ENCODE results near the gene DDIT3.
"Not testable (repeated sequence)": the region's sequence is repeated elsewhere in the genome, so short reads cannot be mapped to it uniquely, and the experiment has no call there.

The DDIT3 gene, protein sequence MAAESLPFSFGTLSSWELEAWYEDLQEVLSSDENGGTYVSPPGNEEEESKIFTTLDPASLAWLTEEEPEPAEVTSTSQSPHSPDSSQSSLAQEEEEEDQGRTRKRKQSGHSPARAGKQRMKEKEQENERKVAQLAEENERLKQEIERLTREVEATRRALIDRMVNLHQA

GRCh38 chr12:57520053-57520818 is at the start of gene DDIT3:
Gene DDIT3, minus strand, starts transcription at chr12:57520514. Its CDS starts 3,108 bp downstream, at chr12:57517406.
- peak; percentile 99 for DNase-seq

GRCh38 chr12:57569858-57570257 is 49.5 kb upstream of the DDIT3 start:
- DNase-seq, result no peak

DNA sequence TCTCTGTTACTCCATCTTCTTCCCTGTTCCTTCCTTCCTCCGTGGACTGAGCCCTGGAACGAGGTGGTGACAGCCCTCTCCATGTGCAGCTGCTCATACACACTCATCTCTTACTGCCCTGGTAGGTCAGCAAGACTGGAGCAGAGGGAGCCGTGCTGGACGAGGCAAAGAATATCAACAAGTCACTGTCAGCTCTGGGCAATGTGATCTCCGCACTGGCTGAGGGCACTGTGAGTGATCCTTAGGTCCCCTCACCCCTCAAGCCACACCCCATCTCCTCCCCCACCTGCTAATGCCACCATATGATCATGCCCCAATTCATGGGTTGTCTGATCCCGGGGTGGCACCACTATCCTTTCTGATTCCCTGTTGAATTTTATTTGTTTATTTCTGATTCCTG is 48.5 kb upstream of the DDIT3 start:
- DNase-seq, result no peak

DNA sequence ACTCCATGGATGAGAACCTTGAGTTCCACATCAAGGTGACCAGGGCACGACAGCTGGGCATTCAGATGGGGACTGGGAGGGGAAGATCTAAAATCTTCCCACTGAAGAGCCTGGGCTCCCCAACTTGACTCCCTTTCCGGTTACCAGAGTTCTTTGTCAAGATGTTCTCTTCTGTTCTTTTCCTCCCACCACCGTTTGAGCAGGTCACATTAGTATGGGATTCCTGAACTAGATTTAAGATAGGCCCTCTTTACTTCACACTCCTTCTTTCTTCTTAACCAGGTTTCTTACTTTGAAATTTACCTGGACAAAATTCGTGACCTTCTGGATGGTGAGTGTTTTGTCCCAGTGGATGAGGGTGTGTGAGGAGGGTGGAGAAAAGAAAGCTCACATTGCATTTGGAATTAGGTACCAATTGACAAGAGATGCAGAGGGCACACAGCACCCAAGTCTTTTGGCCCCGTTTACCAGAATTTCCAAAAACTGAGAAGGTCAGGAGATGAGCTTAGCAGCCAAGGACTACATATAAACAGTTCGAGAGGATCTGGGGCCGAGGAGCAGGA is 43.9 kb upstream of the DDIT3 start:
- DNase-seq, result no peak

DNA sequence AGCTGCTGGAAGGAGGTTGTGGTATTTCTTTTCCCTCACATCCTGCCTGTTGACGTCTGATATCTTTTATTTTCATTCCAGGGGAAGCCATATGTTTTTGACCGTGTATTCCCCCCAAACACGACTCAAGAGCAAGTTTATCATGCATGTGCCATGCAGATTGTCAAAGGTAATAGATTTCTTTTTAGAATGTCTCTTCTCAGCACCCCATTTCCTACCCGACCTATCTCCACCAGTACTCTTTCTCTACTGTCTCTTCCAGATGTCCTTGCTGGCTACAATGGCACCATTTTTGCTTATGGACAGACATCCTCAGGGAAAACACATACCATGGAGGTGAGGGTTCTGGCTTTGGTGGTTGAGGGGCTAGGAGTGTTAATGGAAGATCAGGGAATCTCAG is 43.0 kb upstream of the DDIT3 start:
- no peak for DNase-seq

- not testable (repeated sequence) for DNase-seq
Measured at GRCh38 chr12:57561117-57561516, 40.8 kb upstream of the DDIT3 start.

GRCh38 chr12:57560516-57560915 is 40.2 kb upstream of the DDIT3 start:
- DNase-seq, result no peak

DNA sequence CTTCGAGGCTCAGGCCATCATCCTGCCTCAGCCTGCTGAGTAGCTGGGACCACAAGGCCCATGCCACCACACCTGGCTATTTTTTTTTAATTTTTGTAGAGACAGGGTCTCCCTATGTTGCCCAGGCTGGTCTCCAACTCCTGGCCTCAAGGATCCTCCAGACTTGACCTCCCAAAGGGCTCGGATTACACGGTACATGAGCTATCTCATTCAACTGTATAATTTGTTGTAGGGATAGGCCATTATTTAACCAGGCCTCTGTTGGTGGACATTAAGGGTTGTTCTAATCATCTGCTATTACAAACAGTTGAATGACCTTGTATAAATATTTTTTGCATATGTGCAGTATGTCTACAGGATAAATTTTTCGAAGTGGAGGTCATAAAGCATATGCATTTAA is 38.5 kb upstream of the DDIT3 start:
- no peak for DNase-seq

DNA sequence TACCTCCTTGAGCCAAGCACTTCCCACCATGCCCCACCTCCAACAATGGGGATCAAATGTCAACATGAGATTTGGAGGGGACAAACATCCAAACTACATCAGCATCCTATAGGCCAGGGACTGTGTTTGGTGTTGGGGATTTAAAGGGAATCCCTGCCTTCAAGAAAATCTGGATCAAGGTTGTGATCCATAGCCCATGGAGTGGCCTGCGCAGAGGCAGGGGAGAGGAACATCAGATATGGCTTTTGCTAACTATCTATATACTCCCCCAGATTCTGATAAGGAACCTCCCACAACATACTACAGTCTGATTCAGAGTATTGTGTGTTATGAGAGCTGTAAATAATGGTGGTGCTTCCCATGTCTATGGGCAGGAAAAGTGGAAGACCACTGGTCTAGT is 34.6 kb upstream of the DDIT3 start:
- no peak for DNase-seq

DNA sequence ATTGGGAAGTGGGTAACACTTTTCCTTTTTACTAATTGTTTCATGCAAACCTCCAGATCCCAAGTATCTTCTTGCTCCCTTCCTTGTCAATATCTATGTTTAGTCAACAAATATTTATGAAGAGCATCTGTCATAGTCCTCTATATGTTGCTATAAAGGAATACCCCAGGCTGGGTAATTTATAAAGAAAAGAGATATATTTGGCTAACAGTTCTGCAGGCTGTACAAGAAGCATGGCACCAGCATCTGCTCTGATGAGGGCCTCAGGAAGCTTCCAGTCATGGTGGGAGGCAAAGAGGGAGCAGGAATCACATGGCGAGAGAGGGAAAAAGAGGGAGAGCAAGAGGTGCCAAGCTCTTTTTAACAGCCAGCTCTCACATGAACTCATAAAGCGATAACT is 34.1 kb upstream of the DDIT3 start:
- no peak for DNase-seq

DNA sequence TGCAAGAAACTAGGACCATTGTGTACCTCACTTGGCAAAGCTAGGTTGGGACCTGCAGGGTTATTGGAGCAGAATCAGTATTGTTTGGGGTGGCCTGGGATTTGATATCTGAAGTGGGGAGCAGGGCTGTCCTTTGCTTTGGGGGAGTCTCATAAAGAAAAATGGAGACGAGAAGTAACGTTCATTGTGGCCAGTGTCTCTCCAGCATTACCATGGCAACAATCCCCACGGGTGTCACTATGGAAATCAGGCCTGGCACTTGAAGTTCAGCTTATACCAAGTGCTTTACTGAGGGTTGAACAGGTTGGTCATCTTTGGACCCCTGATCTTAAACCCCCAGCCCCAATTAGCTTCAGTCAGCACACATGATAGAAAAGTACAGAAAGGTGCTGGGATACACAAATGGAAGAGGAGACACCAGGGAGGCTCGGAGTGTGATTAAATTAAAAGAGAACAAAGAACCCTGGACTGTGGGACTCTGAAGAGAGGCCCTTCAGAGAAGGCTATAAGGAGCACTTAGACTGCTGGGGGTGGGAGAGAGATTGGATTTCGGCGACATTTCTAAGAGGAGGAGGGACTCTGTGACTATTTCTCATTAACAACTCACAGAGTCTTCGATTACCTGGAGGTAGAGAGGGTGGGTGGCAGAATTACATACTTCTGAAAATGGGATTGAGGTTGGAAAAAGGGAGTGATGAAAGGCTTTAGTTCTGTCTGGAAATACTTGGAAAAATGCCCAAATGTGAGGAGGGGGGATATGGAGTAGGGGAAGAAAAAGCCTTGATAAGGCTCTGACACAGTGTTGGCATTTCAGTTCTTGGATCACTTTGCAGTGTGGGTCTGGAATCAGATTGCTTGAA is 33.3 kb upstream of the DDIT3 start:
- peak; percentile 81 to 95 for DNase-seq

- DNase-seq, result no peak
Measured at GRCh38 chr12:57552835-57553313, 32.6 kb upstream of the DDIT3 start.

DNA sequence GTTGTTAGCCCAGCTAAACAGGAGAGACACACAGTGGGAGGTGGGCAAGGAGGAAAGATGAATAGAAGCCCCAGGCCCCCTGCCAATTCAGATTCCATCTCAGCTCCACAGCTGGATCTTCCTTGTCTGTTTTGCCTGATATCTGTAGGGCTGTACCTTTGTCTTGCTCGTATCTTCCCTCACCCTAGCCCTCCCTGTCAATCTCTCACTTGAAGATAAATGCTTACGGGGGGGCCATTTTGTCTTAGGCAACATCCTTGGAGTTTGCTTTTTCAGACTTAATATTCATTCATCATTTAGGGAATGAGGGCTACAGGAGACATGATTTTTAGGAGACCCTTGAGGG is 32.0 kb upstream of the DDIT3 start:
- no peak for DNase-seq

GRCh38 chr12:57551637-57552305 is 31.5 kb upstream of the DDIT3 start:
- DNase-seq, result no peak

- DNase-seq, result no peak
Measured at GRCh38 chr12:57550641-57551549, 30.6 kb upstream of the DDIT3 start.

DNA sequence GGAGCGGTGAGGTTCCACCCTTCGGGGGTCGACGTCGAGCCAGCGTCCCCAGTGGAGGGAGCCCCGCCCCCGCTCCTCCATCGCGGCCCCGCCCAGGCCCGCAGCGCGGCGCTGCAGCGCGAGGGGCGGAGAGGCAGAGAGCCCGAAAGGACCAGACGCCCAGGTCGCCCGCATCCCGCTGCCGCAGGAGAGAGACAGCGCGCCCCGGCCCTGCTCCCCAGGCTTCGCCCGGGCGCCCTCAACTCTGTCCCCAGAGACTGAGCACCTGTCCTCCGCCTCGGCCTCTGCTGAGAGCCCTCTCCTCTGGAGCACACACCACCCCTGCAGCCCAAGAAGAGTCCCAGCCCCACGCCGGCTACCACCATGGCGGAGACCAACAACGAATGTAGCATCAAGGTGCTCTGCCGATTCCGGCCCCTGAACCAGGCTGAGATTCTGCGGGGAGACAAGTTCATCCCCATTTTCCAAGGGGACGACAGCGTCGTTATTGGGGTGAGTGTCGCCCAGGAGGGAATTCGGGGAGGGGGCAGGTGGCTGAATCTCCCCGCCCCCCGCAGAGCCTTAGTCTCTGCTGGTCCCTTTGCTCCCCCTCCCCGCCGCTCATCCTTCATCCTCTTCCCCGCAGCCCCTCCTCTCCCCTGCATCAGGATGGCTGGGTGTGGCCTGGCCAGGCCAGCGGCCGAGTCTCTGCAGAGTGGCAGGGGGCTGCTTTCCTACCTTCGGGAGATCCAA is 29.8 kb upstream of the DDIT3 start, which contains the start of gene KIF5A:
TSS of gene KIF5A (plus strand) at position 136 of the 732 bp plus-strand sequence. CDS start at position 364, 228 bp downstream.
- peak; percentile 34 to 45 for DNase-seq

DNA sequence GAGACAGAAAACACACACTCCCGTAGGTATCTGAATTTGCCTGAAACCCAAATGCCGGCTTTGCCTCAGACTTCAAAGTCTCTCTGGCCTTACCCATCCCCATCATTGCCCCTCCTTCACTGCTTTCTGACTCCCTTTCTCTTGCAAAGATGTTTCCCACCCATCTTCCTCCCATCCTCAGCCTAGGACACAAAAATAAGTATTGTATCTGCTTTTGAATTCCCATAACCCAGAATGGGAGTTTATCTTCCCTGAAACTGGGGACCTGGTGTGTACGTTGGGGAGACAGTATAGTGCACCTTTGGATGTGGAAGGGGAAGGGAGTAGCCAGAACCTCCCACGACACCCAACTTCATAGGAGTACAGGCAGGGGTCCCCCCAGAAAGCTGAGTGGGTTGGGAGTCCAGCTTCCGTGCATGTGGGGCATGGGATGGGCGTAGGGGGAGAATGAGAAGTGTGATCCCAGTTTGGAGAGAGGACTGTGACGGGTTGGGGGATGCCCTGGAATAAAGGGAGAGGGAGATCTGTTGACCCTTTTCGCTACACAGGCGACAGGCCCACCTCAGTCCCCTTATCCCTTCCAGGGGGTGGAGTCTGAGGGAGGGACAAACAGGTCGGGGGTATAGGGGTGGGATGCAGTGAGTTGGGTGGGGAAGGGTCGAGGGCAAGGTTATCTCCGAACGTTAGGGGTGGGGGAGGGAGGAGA is 29.0 kb upstream of the DDIT3 start:
- no peak for DNase-seq

DNA sequence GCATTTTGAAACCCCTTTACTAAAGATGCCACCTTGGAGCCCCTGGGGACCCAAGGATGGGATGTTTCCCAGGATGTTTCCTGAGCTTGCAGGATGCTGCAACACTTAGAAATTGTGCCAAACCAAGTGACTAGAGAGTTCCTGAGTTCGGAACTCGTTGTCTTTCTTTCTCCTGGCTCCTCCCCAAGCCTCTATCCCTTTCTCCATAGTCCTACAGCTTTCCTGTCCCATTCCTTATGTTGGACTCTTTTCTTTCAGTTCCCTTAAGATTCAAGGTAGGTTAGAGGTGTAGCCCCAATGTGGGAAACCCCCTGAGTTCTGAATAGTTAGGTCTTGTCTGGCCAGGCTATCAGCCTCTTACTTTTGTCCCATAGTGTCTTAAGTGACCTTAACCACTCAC is 28.2 kb upstream of the DDIT3 start:
- no peak for DNase-seq

GRCh38 chr12:57548013-57548315 is 27.6 kb upstream of the DDIT3 start:
- no peak for DNase-seq

DNA sequence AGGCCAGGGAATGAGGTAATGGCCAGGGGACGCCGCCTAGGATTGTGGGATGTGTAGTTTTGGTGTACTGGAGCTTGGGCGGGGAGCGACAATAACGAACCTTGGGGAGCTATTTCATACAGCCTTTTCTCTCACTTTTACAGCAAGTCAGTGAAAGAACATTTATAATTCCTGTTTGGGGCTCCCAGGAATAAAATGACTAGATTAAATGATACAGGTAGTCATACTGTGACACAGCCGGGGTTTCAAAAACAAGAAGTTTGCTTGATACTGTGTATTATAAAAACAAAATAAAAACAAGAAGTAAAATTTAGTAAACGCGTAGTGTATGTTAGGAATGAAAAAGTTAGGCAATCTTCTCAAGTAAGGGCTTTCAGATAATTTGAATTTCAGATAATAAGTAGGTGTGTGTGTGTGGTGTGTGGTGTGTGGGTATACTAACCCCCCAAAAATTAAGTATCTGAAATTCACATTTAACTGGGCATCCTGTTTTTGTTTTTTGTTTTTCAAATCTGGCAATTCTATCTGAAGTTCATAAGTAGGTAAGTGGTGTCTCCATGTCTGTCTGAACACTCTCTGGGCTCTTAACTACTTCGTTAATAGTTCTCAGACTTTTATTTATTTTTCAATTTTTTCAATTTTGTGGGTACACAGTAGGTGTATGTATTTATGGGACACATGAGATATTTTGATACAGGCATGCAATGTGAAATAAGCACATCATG is 27.1 kb upstream of the DDIT3 start:
- no peak for DNase-seq
